SU-DHL-6 (cell line): Measurements from ENCODE around the gene MYO18A.

Source experiments
- CTCF ChIP-seq: fragments of 200-600 bp; sonication (generic); IDR thresholded peaks from one replicate; pipeline ENCODE4 v1.5.1; 2017; ENCODE audit warnings: antibody characterized with exemption, mild to moderate bottlenecking, low read length, moderate library complexity; ENCODE audit not compliant: insufficient read depth, poor library complexity, severe bottlenecking
- EZH2phosphoT487 ChIP-seq: fragments of 200-600 bp; sonication (generic), shearing (Covaris generic); conservative IDR thresholded peaks from 2 replicates; pipeline ENCODE4 v1.6.1; 2018; ENCODE audit warnings: mild to moderate bottlenecking, antibody characterized with exemption, low read length, moderate library complexity, mixed read lengths

- no peak for TF ChIP-seq CTCF
- TF ChIP-seq EZH2phosphoT487: no peak
These were observed 95.6 kb downstream of the MYO18A start for GRCh38 chr17:29084541-29085146.
